GM06990 (cell line): ENCODE data around the gene VPS33A.

Source experiments
- DNase-seq: peaks from one replicate; pipeline ENCODE4 v3.0.0-alpha.2; 2011; ENCODE audit not compliant: insufficient read length; ENCODE audit errors: extremely low read depth
- H3K27me3 ChIP-seq: replicated peaks from 2 replicates; pipeline ENCODE4 v1.6.0; 2011; ENCODE audit warnings: low read length; ENCODE audit not compliant: control insufficient read depth, insufficient read depth
- H3K36me3 ChIP-seq: 2 replicates; pipeline ENCODE4 v1.5.1; 2011; ENCODE audit warnings: low read length; ENCODE audit not compliant: control insufficient read depth, insufficient read depth
- H3K4me3 ChIP-seq: replicated peaks from 2 replicates; pipeline ENCODE4 v1.5.1; 2011; ENCODE audit warnings: low read depth, mild to moderate bottlenecking, control low read depth, low read length
- TF ChIP-seq, protein P1 (sequence below): IDR thresholded peaks from 2 replicates; pipeline ENCODE4 v1.5.1; 2011; ENCODE audit warnings: low read length, control low read depth, mild to moderate bottlenecking, inconsistent platforms; ENCODE audit not compliant: insufficient read depth, poor library complexity, severe bottlenecking

VPS33A gene

GRCh38 chr12:122250047-122250446 lies 16.2 kb downstream of the VPS33A start:
- DNase-seq = no peak
- Histone ChIP-seq H3K27me3 (no peaks in the 10 kb centered on the region), H3K36me3 (peaks cover 6% of the 10 kb centered on the region; the same call in 1 of the 2 replicates), H3K4me3 (no peak overlapping the region)
- TF ChIP-seq, protein P1, sequence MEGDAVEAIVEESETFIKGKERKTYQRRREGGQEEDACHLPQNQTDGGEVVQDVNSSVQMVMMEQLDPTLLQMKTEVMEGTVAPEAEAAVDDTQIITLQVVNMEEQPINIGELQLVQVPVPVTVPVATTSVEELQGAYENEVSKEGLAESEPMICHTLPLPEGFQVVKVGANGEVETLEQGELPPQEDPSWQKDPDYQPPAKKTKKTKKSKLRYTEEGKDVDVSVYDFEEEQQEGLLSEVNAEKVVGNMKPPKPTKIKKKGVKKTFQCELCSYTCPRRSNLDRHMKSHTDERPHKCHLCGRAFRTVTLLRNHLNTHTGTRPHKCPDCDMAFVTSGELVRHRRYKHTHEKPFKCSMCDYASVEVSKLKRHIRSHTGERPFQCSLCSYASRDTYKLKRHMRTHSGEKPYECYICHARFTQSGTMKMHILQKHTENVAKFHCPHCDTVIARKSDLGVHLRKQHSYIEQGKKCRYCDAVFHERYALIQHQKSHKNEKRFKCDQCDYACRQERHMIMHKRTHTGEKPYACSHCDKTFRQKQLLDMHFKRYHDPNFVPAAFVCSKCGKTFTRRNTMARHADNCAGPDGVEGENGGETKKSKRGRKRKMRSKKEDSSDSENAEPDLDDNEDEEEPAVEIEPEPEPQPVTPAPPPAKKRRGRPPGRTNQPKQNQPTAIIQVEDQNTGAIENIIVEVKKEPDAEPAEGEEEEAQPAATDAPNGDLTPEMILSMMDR = no peak

- no peak for DNase-seq
- Histone ChIP-seq H3K36me3 (peaks cover 8% of the 10 kb centered on the region; the same call in 1 of the 2 replicates), H3K4me3 (no peak overlapping the region), H3K27me3 (no peaks in the 10 kb centered on the region)
- TF ChIP-seq, protein P1 = no peak
Observed at GRCh38 chr12:122245553-122245952, 20.7 kb downstream of the VPS33A start.

GRCh38 chr12:122244565-122245371 lies 21.5 kb downstream of the VPS33A start:
- TF ChIP-seq, protein P1 = no peak
- Histone ChIP-seq H3K27me3 (no peaks in the 10 kb centered on the region), H3K36me3 (peaks cover 6% of the 10 kb centered on the region; the same call in 1 of the 2 replicates), H3K4me3 (no peak overlapping the region)
- no peak for DNase-seq

DNA sequence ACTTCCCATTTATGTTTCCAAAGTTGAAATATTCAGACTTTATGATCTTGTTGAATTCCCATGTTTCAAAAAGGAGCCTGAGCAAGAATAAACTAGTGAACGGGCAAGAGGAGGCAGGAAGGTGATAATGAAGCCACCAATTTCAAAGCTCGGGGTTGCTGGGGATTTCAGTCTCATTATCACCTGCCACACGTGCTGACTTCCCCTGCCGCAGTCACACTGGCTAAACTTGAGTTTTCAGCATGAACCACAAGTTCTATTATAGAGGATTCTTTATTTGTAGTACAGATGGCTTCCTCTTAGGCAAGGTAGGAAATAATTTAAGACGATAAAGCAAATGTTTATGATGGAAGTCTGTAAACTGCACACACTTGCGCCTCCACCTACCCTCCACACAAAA lies 22.3 kb downstream of the VPS33A start:
- H3K27me3 ChIP-seq = no peaks in the 10 kb centered on the region
- TF ChIP-seq, protein P1 = no peak
- H3K36me3 ChIP-seq = peaks cover 5% of the 10 kb centered on the region; the same call in 1 of the 2 replicates
- no peak overlapping the region for H3K4me3 ChIP-seq
- no peak for DNase-seq

DNA sequence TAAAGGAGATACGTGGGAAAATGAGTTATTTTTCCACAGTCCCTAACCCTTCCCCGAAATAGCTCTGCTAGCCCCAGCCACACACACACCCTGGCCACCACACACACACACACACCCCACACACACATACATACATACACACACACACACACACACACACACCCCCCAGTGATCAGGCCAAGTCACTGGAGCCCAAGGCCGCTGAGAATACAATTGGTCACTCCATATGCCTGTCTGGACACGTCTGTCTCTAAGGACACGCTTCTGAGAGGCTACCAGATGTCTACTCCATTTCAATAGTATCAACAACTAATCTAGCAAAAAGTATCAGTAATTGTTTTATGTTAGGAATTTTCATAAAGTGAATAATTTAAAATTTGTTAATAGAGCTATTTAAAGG lies 27.4 kb downstream of the VPS33A start:
- TF ChIP-seq, protein P1 = no peak
- peaks cover 5% of the 10 kb centered on the region for H3K36me3 ChIP-seq
- no peak for DNase-seq

More for the DNA sequence above, 27.4 kb downstream of the VPS33A start:
- no peaks in the 10 kb centered on the region for H3K27me3 ChIP-seq
- no peak overlapping the region for H3K4me3 ChIP-seq
